HCT116 (cell line): ENCODE measurements around the gene IGFLR1. TPM values are rescaled to one million over a fixed set of nuclear protein-coding genes. Genes with fewer than 3 reads are reported as not detected.

ENCODE experiments used
- ATAC-seq: fragments of 200-7000 bp; cut with Tn5 transposase; 2 replicates; pipeline ENCODE4 v1.9.1; 2020; ENCODE audit warnings: mild to moderate bottlenecking, moderate library complexity
- BruUV-seq: library from RNA; stranded (reverse); fragments of 400-500 nt; replicated peaks from 2 replicates; lab custom pipeline; 2021; lab: Mats Ljungman, UMichigan
- CTCF ChIA-PET: fragments of 300-600 bp; sonication (Branson Sonifier 250); formaldehyde crosslinking; loops from one replicate; lab custom pipeline; 2021; ENCODE audit warnings: antibody characterized with exemption; lab: Charles Lee
- POLR2A ChIA-PET: fragments of 300-600, 350-600 bp; sonication (Branson Sonifier 250); formaldehyde crosslinking; loops from one replicate; lab custom pipeline; 2021; ENCODE audit warnings: antibody characterized with exemption; lab: Charles Lee
- RAD21 ChIA-PET, 2 experiments: fragments of 300-600 bp; sonication (Branson Sonifier 250); formaldehyde crosslinking; loops; one replicate each; lab custom pipeline; 2023; ENCODE audit warnings: low total read pairs in 2 of 2; ENCODE audit not compliant: uncharacterized antibody in 2 of 2, unreplicated experiment in 2 of 2, low non-redundant PET in 1 of 2; lab: Charles Lee
- DNase-seq: peaks from one replicate; pipeline ENCODE4 v3.0.0-alpha.2; 2010; ENCODE audit warnings: low read depth, low spot score
- H2AFZ ChIP-seq: fragments of 200-600 bp; shearing (Covaris generic), sonication (generic); 2 replicates; pipeline ENCODE4 v1.6.1; 2017; ENCODE audit warnings: low read depth, mixed run types, mixed read lengths, antibody characterized with exemption, low read length; ENCODE audit not compliant: poor library complexity, severe bottlenecking
- H3K27ac ChIP-seq: 2 replicates; pipeline ENCODE4 v1.5.1; 2012; ENCODE audit warnings: low read depth, low read length
- H3K27me3 ChIP-seq: fragments of 200-600 bp; sonication (generic); 2 replicates; pipeline ENCODE4 v1.6.1; 2016; ENCODE audit warnings: mixed run types, low read length, mixed read lengths; ENCODE audit not compliant: insufficient read depth
- H3K36me3 ChIP-seq, 2 experiments: fragments of 200-500 bp in 1 of 2; fragments of 200-600 bp in 1 of 2; sonication (Bioruptor generic) in 1 of 2; sonication (generic) in 1 of 2; 2 replicates each; pipeline versions ENCODE4 v1.5.1 to v1.6.1; 2014 to 2016; ENCODE audit warnings: low read length in 2 of 2, inconsistent platforms in 1 of 2, mixed read lengths in 1 of 2, mixed run types in 1 of 2; ENCODE audit not compliant: insufficient read depth in 2 of 2, control insufficient read depth in 1 of 2
- H3K4me1 ChIP-seq, 2 experiments: fragments of 200-600 bp in 1 of 2; sonication (generic) in 1 of 2; 2 replicates each; pipeline versions ENCODE4 v1.5.1 to v1.6.1; 2012 to 2017; ENCODE audit warnings: low read length in 2 of 2, inconsistent platforms in 1 of 2, mild to moderate bottlenecking in 1 of 2, mixed read lengths in 1 of 2, mixed run types in 1 of 2, moderate library complexity in 1 of 2; ENCODE audit not compliant: insufficient read depth in 2 of 2, control insufficient read depth in 1 of 2
- H3K4me2 ChIP-seq: fragments of 200-600 bp; sonication (generic); 2 replicates; pipeline ENCODE4 v1.6.1; 2017; ENCODE audit warnings: mixed run types, low read length, mixed read lengths
- H3K4me3 ChIP-seq, 2 experiments: fragments of 200-600 bp in 1 of 2; sonication (generic) in 1 of 2; replicated peaks in 1 of 2; 2 replicates each; pipeline ENCODE4 v1.5.1; 2011 to 2016; ENCODE audit warnings: low read length in 2 of 2, control low read depth in 1 of 2, low read depth in 1 of 2, mild to moderate bottlenecking in 1 of 2, mixed read lengths in 1 of 2, mixed run types in 1 of 2
- H3K79me2 ChIP-seq: fragments of 200-600 bp; sonication (generic); 2 replicates; pipeline ENCODE4 v1.6.1; 2017; ENCODE audit warnings: mild to moderate bottlenecking, mixed run types, low read length, moderate library complexity, mixed read lengths; ENCODE audit not compliant: insufficient read depth
- H3K9ac ChIP-seq: fragments of 200-600 bp; sonication (generic); 2 replicates; pipeline ENCODE4 v1.6.1; 2016; ENCODE audit warnings: low read length, mixed read lengths
- H3K9me2 ChIP-seq: fragments of 200-600 bp; sonication (generic), shearing (Covaris generic); 2 replicates; pipeline ENCODE4 v1.6.1; 2017; ENCODE audit warnings: mixed run types, mild to moderate bottlenecking, moderate library complexity; ENCODE audit not compliant: insufficient read depth
- H3K9me3 ChIP-seq, 2 experiments: fragments of 200-500 bp in 1 of 2; fragments of 200-600 bp in 1 of 2; sonication (Bioruptor generic) in 1 of 2; sonication (generic) in 1 of 2; 2 replicates each; pipeline ENCODE4 v1.6.1; 2014 to 2017; ENCODE audit warnings: low read length in 2 of 2, mixed read lengths in 2 of 2, inconsistent platforms in 1 of 2, low read depth in 1 of 2, mild to moderate bottlenecking in 1 of 2, mixed run types in 1 of 2, moderate library complexity in 1 of 2; ENCODE audit not compliant: control insufficient read depth in 1 of 2, insufficient read depth in 1 of 2
- H4K20me1 ChIP-seq: fragments of 200-600 bp; sonication (generic), shearing (Covaris generic); 2 replicates; pipeline ENCODE4 v1.6.1; 2017; ENCODE audit warnings: mixed run types, mild to moderate bottlenecking, moderate library complexity; ENCODE audit not compliant: insufficient read depth
- CEBPB ChIP-seq: IDR thresholded peaks from 2 replicates; pipeline ENCODE4 v1.6.1; 2012; ENCODE audit warnings: low read depth
- CTCF ChIP-seq, 3 experiments: fragments of 200-600 bp in 1 of 3; sonication (generic) in 1 of 3; IDR thresholded peaks in 2 of 3; conservative IDR thresholded peaks in 1 of 3; 2 replicates each; pipeline ENCODE4 v1.5.1; 2012 to 2017; ENCODE audit warnings: low read depth in 2 of 3, low read length in 2 of 3, antibody characterized with exemption in 1 of 3, borderline replicate concordance in 1 of 3, control low read depth in 1 of 3, mild to moderate bottlenecking in 1 of 3, mixed read lengths in 1 of 3, mixed run types in 1 of 3, moderate library complexity in 1 of 3; ENCODE audit not compliant: insufficient read depth in 1 of 3
- POLR2A ChIP-seq: IDR thresholded peaks from 2 replicates; pipeline ENCODE4 v1.7.0; 2011; ENCODE audit warnings: borderline replicate concordance; ENCODE audit not compliant: insufficient read depth, insufficient read length; ENCODE audit errors: extremely low read depth
- SRF ChIP-seq: IDR thresholded peaks from 2 replicates; pipeline ENCODE4 v1.6.1; 2012; ENCODE audit warnings: low read depth
- ZNF274 ChIP-seq: fragments of 200-500 bp; sonication (Bioruptor generic); IDR thresholded peaks from 2 replicates; pipeline ENCODE4 v1.6.1; 2014; ENCODE audit warnings: mild to moderate bottlenecking, low read depth, low read length, inconsistent platforms
- intact Hi-C: fragments of 100-400 bp; cut with micrococcal nuclease; formaldehyde crosslinking; loops from 2 replicates; pipeline ENCODE4 v1.10.0; 2022
- total RNA-seq: library from RNA; stranded (reverse); gene quantifications from one replicate; pipeline ENCODE4 v1.2.1, GENCODE V29; 2021; ENCODE audit not compliant: unreplicated experiment

IGFLR1 gene
- total RNA-seq, 1 experiment from 2014 or later = 8.3 TPM

DNA sequence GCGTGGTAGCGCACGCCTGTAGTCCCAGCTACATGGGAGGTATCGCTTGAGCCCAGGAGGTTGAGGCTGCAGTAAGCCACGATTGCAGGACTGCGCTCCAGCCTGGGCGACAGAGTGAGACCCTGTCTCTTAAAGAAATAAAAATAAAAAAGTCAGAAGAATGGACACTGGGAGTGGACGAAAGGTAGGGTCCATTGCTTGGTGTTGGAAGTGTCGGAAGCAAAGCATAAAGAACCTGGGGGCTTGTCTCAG lies 32.7 kb upstream of the IGFLR1 start:
- RAD21 ChIA-PET = no interaction called here
- H3K9me3 ChIP-seq = no peaks in the 10 kb centered on the region
- no peaks in the 10 kb centered on the region for H4K20me1 ChIP-seq
- BruUV-seq = no TSS peak
- H3K79me2 ChIP-seq = 0 out of 2 replicates have a peak, but pooled peaks cover 3% of the 10 kb centered on the region
- intact Hi-C loops = no loop called here
- POLR2A ChIA-PET = no interaction called here
- TF ChIP-seq ZNF274 (no peak), CTCF (IDR thresholded peaks at IDR 0.05 in 2 of 3, conservative IDR thresholded peaks at IDR 0.05 in 1 of 3; ENCODE audit: borderline replicate concordance in 1 of 3, insufficient read depth in 1 of 3, low read depth in 2 of 3, low read length in 2 of 3) (no peak), POLR2A (no peak), CEBPB (no peak), SRF (no peak)
- H2AFZ ChIP-seq = peak overlapping the region; percentile 17
- no peak overlapping the region for H3K27ac ChIP-seq
- CTCF ChIA-PET = no interaction called here
- H3K4me3 ChIP-seq = peak overlapping the region; percentile 15 to 65; a peak in 3 of 4 replicates
- H3K9me2 ChIP-seq = no peaks in the 10 kb centered on the region
- H3K9ac ChIP-seq = no peak overlapping the region
- H3K4me1 ChIP-seq = peaks cover 9 to 16% of the 10 kb centered on the region in 2 experiments; a peak in 3 of 4 replicates
- ATAC-seq = no peak
- DNase-seq = no peak
- no peaks in the 10 kb centered on the region for H3K36me3 ChIP-seq
- peak overlapping the region; percentile 77 for H3K4me2 ChIP-seq
- no peaks in the 10 kb centered on the region for H3K27me3 ChIP-seq

- DNase-seq (no peak), ATAC-seq (no peak)
- H3K4me1 ChIP-seq = peaks cover 9 to 16% of the 10 kb centered on the region in 2 experiments; a peak in 3 of 4 replicates
- peak overlapping the region; percentile 77 for H3K4me2 ChIP-seq
- no peak for TF ChIP-seq POLR2A
- no peaks in the 10 kb centered on the region for H3K9me3 ChIP-seq
- H3K27ac ChIP-seq = no peak overlapping the region
- H3K9me2 ChIP-seq = no peaks in the 10 kb centered on the region
- H3K9ac ChIP-seq = no peak overlapping the region
- BruUV-seq = no TSS peak
- H3K27me3 ChIP-seq = no peaks in the 10 kb centered on the region
- H3K79me2 ChIP-seq = 0 out of 2 replicates have a peak, but pooled peaks cover 3% of the 10 kb centered on the region
- RAD21 ChIA-PET = no interaction called here
- POLR2A ChIA-PET = no interaction called here
- no peaks in the 10 kb centered on the region for H4K20me1 ChIP-seq
- CTCF ChIA-PET = no interaction called here
- H3K36me3 ChIP-seq = no peaks in the 10 kb centered on the region
- H3K4me3 ChIP-seq = peak overlapping the region in 1 of 2 experiments; percentile 65; a peak in 2 of 4 replicates
- intact Hi-C loops = no loop called here
- H2AFZ ChIP-seq = peak overlapping the region; percentile 17
Observed at GRCh38 chr19:35774274-35775045, 32.2 kb upstream of the IGFLR1 start.
